ENCODE measurements around the gene FRS2.

GRCh38 chr12:69610126-69610525 is 139.9 kb downstream of the FRS2 start:
- TF ChIP-seq EZH2phosphoT487 (IDR thresholded peaks at IDR 0.05; ENCODE audit: low read length), result no peak
- TF ChIP-seq CTCF (IDR thresholded peaks at IDR 0.05; ENCODE audit: low read length), result no peak

All from MM.1S (cell line).